Skeletal muscle cell (primary cell): ENCODE results near the gene RNASEH2B.

Experiments
- DNase-seq: peaks from one replicate; pipeline ENCODE4 v3.0.0-alpha.2; 2010; ENCODE audit warnings: low read depth
- H3K4me3 ChIP-seq: 2 replicates; pipeline ENCODE4 v1.5.1; 2011; ENCODE audit warnings: low read depth, mild to moderate bottlenecking, control low read depth, low read length, moderate library complexity

Gene RNASEH2B, protein sequence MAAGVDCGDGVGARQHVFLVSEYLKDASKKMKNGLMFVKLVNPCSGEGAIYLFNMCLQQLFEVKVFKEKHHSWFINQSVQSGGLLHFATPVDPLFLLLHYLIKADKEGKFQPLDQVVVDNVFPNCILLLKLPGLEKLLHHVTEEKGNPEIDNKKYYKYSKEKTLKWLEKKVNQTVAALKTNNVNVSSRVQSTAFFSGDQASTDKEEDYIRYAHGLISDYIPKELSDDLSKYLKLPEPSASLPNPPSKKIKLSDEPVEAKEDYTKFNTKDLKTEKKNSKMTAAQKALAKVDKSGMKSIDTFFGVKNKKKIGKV

DNA sequence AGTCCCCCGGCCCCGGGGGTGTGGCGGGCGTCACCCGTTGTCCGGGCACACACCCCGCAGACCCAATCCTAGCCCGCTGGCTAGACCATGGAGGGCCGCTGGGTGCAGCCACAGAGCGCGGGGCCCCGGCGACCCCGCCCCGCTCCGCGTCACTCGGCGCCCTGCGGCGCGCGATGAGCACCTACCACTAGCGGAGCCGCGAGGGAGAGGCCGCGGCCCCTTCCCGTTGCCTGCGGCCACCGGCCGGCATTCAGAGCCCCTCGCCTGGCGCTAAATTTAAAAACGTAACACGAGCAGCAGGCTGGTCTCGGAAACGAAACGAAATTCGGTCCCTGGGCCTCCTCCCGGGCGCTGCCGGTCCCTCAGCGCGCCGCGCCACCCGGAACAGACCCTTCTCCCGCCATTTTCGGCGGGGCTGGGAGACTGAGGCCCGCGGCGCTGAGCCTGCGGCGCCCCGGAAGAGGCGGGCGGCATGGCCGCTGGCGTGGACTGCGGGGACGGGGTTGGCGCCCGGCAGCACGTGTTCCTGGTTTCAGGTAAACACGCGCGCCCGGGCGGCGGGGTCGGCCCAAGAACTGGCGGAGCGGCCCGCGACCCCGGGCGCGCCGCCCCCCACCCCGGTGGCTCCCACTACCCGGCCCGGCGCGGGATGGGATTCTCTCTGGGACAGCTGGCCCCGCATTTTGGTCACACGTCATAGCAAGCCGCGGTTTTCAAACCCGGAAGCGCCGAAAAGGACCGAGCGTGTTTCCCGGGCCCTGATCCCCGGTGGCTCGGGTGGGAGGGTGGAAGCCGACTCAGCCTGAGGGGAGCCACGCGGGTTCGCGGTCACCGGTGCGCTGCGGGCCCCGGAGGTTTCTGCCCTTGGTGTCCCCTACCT lies at the start of gene RNASEH2B:
Gene RNASEH2B, plus strand, starts transcription at position 187 of the 880 bp plus-strand sequence. Its CDS starts 286 bp downstream, at position 473.
- H3K4me3 ChIP-seq = peak within 1 kb of the TSS; percentile 77
- no peak for DNase-seq

DNA sequence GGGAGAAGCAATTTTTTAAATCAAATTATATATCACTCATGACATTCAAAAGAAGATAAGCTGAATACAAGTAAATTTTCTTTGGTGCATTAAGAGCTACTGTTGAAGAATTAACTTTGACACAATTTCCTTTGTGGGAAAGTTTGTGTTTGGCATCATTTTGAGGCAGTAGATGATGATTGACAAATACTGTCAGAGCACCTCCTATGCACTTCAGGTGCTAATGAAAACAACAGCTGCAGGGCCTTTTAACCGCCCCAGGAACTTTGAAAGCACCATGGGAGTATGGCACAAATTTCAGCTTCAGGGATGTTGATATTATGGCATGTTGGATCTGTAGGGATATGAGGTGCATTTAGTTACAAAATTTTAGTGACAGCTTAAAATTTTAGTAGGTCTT lies 45.1 kb upstream of the RNASEH2B start:
- H3K4me3 ChIP-seq = no peak overlapping the region
- DNase-seq = no peak

DNA sequence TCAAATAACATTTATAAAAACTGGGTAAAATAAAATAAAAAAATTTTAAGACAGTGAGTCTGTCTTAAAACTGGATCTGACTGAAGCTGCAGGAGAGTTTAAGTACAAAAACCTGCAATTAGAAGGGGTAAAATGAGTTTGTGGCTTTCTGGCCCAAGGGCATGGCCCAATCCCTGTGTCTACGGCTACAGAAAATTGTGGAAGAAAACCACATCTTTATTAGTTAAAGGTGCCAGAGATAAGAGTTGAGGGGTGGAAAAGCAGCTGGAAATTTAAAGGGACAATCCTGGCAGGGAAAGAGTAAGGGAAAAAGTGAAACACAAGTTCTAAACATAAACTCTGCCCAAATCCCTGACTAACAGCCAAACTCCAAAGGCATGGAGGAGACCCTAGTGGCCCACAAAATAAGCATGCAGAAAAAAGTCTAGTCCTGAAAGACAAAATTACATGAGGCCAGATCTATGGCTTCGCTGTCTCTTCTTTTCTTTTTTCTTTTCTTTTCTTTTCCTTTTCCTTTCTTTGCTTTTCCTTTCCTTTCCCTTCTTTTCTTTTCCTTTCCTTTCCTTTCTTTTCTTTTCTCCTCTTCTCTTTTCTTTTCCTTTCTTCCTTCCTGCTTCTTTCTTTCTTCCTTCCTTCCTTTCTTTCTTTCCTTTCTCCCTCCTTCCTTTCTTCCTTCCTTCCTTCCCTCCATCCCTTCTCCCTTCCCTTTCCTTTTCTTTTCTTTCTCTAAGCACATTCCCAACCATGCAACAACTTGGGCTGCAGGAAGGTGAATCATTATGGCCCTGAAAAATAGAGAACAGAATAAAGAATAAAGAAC lies 42.6 kb upstream of the RNASEH2B start:
- DNase-seq = no peak
- no peak overlapping the region for H3K4me3 ChIP-seq

DNA sequence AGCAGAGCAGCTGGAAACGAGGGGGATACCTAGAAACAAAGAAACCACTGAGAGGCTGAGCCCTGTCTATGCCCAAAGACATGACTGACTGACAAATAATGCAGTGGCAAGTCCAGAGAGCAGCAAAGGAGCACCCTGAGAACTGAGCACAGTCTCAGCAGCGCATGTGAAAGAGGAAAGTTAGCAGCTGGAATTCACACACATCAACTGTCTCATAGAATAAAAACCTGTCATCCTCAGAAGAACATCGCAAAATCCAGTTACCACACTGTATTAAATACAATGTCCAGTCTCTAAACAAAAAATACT lies 42.0 kb upstream of the RNASEH2B start:
- no peak for DNase-seq
- no peak overlapping the region for H3K4me3 ChIP-seq

DNA sequence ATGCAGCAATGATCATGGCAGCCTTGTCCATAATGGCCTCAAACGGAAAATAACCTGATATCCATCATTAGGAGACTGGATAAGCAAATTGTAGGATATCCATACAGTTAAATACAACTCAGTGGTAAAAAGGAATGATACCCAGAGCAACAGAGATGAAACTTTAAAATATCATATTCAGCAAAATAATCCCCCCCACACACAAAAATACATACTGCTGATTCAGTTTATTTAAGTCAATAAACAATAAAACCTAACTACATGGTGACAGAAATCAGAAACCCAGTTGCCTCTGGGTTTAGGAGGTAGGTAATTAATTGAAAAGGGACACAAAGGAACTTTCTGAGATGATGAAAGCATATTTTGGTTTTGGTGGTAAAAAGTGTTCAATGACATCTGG lies 38.2 kb upstream of the RNASEH2B start:
- no peak for DNase-seq

DNA sequence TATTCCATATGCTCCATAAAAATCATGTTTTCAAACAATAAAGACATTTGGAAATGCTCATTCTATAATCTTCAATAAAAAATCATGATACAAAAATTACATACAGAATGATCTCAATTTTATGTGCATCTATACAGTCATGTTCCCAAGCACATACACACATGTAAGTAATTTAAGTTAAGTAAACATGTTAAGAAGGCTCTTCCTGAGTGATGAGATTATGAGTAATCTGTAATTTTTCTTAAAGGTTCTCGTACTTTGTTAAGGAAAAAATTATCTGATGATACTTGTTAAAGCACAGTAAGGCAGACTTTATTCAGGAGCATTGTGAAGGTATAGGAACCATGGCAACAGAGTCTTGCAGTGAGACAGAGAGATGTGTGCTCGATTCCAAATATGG lies 36.1 kb upstream of the RNASEH2B start:
- DNase-seq = no peak
- no peak overlapping the region for H3K4me3 ChIP-seq

More for the DNA sequence above, 38.2 kb upstream of the RNASEH2B start:
- no peak overlapping the region for H3K4me3 ChIP-seq

DNA sequence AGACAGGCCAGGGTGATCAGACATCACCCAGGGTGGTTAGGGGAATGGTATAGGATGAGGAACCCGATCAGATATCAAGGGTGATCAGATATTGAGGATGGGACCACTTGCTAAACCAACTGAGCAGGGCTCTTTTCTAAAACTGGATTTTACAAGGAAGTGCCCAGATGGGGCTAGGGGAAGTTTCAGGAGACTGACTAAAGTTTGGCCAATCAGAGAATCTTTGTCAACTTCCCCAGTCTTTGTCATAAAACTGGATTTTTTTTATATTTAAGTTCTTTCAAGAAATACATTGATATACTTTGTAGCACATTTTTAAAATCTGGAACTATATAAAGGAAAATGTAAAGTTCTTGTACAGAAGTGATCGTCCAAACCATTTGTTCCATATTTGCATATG lies 35.6 kb upstream of the RNASEH2B start:
- no peak for DNase-seq

DNA sequence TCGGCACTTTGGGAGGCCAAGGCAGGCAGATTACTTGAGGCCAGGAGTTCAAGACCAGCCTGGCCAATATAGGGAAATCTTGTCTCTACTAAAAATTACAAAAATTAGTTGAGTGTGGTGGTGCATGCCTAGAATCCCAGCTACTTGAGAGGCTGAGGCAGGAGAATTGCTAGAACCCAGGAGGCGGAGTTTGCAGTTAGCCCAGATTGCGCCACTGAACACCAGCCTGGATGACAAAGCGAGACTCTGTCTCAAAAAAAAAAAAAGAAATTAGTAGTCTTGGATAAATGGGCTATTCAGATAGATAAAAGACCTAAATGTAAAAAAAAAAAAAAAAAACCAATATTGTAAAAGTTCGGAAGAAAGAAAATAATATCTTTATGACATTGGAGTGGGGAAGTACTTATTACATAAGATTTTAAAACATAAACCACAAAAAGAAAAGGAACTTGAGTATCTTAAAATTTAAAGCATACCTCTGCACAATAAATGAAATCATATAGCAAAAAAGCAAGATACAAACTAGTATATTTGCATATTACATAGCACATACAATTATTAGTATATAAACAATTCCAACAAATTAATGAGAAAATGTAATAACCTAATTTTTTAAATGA lies 26.7 kb upstream of the RNASEH2B start:
- no peak overlapping the region for H3K4me3 ChIP-seq
- DNase-seq = no peak

More for the DNA sequence above, 35.6 kb upstream of the RNASEH2B start:
- no peak overlapping the region for H3K4me3 ChIP-seq

DNA sequence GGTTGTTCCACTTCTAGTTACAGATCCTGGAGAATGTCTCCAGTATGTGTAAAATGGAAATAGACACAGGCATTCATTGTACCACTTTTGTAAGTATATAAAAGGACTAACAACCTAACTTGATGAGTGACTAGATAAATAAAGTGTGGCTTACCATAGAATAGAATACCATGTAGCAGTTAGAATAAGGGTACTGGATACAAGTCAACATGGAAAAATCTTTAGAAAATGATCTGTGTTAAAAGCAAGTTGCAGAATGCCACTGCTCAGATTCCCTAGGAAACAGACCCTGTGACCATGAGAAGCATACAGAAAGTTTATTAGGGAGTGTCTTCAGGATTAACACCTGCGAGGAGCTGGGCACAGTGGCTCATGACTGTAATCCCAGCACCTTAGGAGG lies 25.9 kb upstream of the RNASEH2B start:
- no peak overlapping the region for H3K4me3 ChIP-seq

DNA sequence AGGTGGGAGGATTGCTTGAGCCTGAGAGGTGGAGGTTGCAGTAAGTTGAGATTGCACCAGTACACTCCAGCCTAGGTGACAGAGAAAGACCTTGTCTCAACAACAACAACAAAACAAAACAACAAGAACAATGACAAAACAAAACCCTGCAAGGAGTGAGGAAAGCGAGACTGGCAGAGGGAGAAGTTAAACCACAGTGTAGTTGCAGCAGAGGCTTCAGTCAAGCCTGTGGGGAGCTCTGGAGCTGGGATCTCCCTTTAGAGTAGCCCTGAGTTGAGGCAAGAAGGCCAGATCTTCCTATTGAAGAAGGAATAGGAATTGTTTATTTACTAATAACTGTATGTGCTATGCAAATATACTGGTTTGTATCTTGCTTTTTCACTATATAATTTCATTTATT lies 25.3 kb upstream of the RNASEH2B start:
- no peak for DNase-seq

More for the DNA sequence above, 25.9 kb upstream of the RNASEH2B start:
- no peak for DNase-seq

DNA sequence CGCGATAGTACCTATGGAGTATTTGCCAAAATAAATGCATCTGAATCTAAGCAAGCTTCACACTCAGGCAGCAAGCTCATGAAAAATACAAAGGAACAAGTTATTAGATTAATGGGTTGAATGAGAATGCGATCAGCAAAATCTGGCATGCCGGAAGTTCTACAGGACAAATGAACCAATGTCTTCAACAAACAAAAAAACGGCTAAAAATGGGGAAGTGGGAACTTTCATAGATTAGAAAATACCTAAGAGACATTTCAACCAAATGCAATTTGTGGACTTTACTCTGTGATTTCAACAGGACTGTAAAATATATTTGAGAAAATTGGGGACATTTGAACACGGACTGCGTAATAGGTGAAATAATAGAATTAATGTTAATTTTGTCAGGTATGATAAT lies 22.4 kb upstream of the RNASEH2B start:
- no peak overlapping the region for H3K4me3 ChIP-seq
- DNase-seq = no peak

More for the DNA sequence above, 25.3 kb upstream of the RNASEH2B start:
- H3K4me3 ChIP-seq = no peak overlapping the region

DNA sequence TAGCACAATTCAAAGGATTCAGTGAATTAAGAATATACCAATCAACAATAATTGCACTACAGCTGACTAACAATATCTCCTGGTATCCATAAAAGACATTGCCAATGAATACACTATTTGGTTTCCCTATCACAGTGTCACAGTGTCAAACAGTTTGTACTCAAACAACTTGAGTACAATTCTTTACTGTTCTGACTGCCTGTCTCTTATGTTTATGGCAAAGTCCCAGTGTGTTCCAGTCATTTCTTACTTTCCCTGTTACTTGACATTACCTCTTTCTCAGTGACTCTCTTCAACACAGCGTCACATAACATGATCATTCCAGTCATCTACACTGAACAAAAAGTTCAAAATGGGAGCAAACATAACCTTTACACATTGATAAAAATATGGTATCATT lies 21.2 kb upstream of the RNASEH2B start:
- H3K4me3 ChIP-seq = no peak overlapping the region
- no peak for DNase-seq

DNA sequence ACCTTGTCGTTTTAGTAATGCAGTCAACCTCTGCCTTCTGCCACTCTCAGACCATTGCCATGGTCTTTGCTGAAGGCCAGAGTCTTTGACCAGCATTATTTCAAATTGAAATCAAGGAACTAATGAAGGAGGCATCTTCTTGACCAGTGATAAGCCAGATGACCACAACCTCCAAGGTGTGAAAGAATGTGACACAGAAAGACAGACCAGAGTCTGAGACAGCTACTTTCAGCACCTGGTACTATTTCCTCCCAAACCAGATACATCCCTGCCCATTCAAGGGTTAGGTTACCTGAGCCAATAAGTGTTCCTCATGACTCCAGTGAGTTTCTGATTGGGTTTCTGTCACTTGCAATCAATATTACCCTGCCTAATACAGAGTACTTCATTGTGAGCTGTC lies 20.3 kb upstream of the RNASEH2B start:
- no peak for DNase-seq
- H3K4me3 ChIP-seq = no peak overlapping the region

DNA sequence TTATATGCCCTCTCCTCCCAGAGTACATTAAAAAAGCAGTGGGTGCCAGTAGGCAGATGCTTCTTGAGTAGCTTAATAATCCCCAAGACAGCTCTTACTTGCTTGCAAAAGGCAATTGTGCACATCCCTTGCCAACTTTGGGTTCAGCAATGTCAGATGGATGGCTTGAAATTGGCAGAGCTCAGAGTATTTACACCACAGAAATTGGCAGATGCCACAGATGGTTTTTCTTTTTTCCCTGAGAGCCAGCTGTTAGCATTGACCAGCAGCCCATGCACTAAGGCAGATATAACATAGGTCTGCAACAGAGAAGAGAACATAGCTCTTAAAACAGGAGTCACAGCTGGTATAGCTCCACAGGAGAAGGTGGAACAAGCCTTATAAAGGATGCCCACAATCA lies 18.4 kb upstream of the RNASEH2B start:
- no peak for DNase-seq
- no peak overlapping the region for H3K4me3 ChIP-seq

DNA sequence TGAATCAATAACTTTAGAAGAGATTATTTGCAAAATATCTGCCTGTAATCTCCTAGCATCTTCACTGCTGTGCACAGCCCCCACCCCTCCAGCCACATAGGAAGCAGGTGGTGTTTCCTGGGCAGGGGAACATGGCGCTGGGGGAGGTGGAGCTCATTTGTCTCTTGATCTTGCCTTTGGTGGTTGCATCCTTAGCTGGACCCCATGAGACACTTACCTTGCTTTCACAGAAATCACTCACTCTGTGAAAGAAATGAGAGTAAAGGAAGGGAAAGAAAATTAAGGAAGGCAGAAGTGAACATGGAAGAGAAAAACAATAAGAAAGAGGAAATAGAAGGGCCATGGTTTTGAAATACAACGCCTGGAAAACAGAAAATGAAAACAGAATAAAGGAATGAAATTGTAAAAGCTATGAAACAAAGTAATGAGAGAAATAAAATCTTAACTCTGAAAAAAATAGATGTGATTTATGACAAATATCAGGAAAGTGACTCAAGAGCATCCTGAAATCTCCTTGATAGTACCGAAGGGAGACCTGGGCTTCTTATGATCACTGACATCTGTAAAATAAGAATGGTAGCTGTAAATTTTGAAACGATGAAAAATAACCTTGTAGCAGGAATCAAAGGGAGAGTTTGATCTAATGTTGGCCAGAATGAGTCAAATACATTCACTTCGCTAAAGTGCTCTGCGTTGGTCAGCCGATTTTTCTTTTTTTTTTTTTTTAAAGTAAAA lies 17.2 kb upstream of the RNASEH2B start:
- no peak overlapping the region for H3K4me3 ChIP-seq

DNA sequence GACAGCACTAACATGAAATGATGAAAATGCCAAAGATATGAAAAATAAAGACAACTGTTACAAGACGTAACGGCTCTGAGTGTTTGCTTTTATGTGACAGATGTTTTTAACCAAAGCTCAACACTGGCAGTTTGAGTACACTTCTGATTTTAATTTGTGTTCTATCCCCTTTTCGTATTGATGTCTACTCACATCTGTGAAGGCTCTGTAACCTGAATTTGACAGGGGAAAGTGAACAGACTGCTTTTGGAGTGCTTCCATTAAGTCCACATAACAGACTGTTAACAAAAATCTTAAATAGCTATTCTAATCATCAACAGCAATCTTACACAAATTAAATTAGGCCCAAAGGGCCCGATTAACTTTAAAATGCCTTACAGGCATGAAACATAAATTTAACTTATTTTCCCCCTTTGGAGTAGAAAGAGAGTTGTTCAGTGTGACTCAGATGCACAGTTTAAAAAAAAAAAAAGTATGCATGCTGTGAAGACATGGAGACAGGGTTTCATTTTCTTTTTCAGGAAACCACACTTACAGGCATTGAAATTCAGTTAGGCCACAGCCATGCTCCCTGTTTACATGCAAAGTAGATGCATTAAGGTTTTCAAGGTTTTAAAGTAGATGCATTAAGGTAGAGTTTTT lies 16.3 kb upstream of the RNASEH2B start:
- H3K4me3 ChIP-seq = no peak overlapping the region
- no peak for DNase-seq

More for the DNA sequence above, 17.2 kb upstream of the RNASEH2B start:
- no peak for DNase-seq

DNA sequence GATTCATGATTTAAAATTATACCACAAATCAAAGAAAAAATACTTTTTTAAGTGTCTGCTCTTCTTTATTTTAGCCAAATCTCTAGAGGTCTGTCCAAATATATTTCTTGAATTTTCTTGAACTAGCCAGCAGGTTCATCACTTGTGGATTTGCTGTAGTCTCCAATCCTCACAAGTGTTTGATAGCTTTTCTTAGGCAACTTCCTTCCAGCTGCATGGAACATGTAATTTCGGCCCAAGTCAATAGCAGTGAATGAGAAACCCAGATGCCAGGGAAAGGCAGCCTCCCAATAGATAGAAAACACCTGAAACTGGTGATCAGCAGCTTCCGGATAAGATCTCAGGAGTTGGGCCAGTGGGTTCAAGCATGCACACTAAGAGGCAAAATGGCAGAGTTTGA lies 15.6 kb upstream of the RNASEH2B start:
- DNase-seq = no peak
- no peak overlapping the region for H3K4me3 ChIP-seq

DNA sequence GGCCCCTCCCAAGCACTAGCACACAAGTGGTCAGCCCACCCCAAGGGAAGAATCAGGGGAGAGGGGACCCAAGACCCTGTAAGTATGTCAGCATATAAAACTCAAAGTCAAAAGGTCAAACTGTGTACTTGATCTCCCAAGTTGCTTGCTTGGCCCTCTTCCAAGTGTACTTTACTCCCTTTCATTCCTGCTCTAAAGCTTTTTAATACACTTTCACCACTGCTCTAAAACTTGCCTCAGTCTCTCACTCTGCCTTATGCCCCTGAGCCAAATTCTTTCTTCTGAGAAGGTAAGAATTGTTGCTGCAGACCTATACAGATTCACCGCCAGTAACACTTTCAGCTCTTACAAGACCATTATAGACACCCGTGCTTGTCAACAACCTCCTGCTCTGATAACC lies 15.1 kb upstream of the RNASEH2B start:
- no peak overlapping the region for H3K4me3 ChIP-seq
- DNase-seq = no peak
